ENCODE data around the gene SCAANT1.

SCAANT1 gene

GRCh38 chr3:63905731-63906620 is 6.2 kb downstream of the SCAANT1 start:
- DNase-seq (ENCODE audit: low spot score), result no peak
- no peak for FAIRE-seq

DNA sequence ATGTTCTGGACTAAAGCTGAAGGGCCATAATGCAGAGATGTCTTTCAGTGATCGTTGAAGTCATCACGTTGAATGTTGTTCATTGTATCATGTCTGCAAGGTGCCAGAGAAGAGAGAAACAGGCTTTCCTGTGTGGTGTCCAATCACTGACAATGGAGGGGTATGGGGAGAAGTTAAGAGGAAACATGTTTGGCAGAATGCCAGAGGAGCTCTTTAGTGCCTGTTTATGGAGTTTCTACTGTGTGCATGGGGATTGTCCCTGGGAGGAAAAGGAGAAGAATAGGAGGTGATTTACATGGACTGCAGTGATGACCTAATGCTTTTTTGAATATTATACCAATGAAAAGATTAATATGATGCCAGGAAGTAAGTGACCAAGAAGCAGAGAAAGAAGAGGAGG is 11.7 kb downstream of the SCAANT1 start:
- FAIRE-seq (no peak), DNase-seq (ENCODE audit: low spot score) (no peak)

DNA sequence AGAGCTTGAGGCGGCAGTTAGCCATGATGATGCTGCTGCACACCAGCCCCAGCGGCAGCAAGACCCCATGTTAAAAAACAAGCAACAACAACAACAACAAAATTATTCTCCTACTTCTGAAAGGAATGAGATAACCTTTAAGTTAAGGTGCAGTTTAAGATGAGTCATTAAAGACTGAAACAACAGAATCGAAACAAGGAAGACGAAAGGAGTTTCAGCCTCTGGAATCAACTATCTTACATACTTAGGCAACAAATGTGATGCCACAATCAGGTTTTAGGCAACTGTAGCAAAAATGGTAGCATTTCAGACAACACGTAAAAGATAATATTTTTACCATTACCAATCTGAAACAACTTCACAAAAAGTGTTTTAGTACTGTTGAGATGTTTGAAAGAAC is 12.2 kb downstream of the SCAANT1 start:
- DNase-seq (ENCODE audit: low spot score) (no peak), FAIRE-seq (no peak)

- FAIRE-seq (no peak), DNase-seq (ENCODE audit: low spot score) (no peak)
Observed at GRCh38 chr3:63896332-63897030, 15.7 kb downstream of the SCAANT1 start.

GRCh38 chr3:63895422-63896189 is 16.6 kb downstream of the SCAANT1 start:
- FAIRE-seq (no peak), DNase-seq (ENCODE audit: low spot score) (no peak)

- FAIRE-seq (no peak), DNase-seq (ENCODE audit: low spot score) (no peak)
Observed at GRCh38 chr3:63892773-63893352, 19.3 kb downstream of the SCAANT1 start.

DNA sequence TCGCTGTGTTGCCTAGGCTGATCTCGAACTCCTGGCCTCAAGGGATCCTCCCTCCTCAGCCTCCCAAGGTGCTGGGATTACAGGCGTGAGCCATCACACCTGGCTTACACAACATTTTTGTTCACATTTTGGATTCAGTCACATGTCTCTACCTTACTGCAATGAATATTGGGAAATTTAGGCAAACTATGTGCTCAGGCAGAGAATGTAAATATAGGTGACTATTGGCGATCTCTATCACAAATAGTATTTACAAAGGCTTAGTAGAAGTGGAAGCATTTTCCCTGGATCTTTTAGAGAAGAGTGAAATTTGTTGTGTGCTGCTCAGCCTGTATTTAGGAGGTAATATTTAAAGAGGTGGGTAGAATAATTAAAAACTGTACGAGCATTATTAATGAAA is 20.7 kb downstream of the SCAANT1 start:
- FAIRE-seq (no peak), DNase-seq (ENCODE audit: low spot score) (no peak)

GRCh38 chr3:63886858-63887257 is 25.3 kb downstream of the SCAANT1 start:
- no peak for DNase-seq (ENCODE audit: low spot score)
- FAIRE-seq, result peak; percentile 40

- FAIRE-seq, result no peak
Observed at GRCh38 chr3:63880653-63881052, 31.5 kb downstream of the SCAANT1 start.

DNA sequence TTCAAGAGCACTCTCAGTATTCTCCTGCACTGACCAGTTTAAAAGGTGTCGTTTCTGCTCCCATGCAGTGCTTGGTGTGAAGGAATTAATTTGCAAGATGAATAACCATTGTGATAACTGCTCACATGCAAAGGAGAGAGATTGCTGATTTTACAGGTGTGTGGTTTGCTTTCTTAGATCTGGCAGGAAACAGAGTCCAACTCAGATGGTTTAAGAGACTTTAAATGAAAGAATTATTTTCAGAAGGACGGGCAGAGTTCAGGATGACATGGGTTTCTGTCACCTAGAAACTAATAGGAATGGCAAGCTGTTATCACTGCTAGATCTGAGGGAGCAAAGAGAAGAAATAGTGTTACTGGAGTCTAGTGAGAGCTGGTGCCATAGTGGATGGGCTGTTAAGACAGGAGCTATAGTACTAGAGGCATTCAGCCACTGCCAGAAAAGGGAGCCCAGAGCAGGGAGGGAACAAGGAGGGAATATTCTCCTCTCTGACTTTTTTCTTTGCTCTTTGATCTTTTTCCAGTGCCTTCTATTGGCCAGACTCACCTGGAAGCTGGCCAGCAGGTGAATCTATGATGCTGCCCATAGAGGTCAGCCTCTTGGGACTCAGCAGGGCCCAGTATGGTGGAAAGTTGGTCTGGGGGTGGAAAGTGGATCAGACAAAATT is 33.7 kb downstream of the SCAANT1 start:
- FAIRE-seq (no peak), DNase-seq (ENCODE audit: low spot score) (no peak)

More at GRCh38 chr3:63880653-63881052, 31.5 kb downstream of the SCAANT1 start:
- no peak for DNase-seq (ENCODE audit: low spot score)

DNA sequence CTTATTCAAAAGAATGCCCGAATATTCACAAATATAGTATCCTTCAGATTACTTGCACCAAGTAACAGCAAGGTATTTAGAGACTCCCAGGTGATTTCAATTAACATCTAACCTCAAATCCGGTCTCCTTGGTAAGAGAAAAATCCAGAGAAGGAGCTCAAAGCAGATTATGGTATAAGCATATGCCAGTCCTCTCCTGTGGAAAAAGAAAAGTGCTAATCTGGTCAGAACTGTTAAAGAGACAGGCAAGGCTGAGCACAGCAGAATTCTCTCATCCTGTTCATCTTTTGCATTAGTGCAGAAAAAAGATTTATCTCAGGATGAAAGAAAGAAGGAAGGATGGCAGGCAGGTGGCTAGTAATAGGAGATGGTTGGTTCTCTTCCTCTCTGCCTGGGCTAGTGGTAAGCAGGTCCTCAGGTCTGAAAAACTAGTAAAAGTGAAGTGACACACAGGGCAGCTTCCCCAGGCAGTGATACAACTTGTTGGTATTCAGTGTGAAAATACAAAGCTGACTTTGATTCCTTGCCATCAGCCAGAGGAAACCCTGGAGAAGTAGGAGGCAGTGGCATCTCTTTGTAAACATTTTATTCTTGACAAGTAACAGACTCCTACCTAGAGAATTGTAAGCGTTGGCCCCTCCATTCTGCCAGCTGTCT is 34.3 kb downstream of the SCAANT1 start:
- FAIRE-seq (no peak), DNase-seq (ENCODE audit: low spot score) (no peak)

GRCh38 chr3:63876260-63876659 is 35.9 kb downstream of the SCAANT1 start:
- DNase-seq (ENCODE audit: low spot score) (no peak), FAIRE-seq (no peak)

- no peak for DNase-seq (ENCODE audit: low spot score)
- no peak for FAIRE-seq
Observed at GRCh38 chr3:63875510-63875909, 36.7 kb downstream of the SCAANT1 start.

- FAIRE-seq, result no peak
- no peak for DNase-seq (ENCODE audit: low spot score)
Observed at GRCh38 chr3:63874769-63875168, 37.4 kb downstream of the SCAANT1 start.

- DNase-seq (ENCODE audit: low spot score) (peak; percentile 17), FAIRE-seq (peak; percentile 32)
Observed at GRCh38 chr3:63872135-63872924, 39.9 kb downstream of the SCAANT1 start.

DNA sequence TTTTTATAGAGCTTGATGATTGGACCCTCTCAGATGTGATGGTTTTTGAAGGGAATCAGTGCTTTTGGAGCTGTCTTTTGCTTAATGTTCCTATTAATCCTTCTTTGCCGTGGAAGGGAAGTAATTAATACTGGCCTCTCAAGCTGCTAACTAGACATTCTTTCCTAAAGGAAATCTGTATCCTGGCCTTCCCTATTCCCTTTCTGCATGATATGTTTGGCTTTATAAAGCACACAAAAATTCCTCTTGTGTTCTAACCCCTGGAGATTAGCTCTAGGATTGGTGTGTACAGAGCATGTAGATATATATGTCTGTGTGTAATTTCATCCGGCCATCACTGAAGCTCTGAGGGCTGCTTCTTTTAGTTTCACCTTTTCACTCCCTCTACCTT is 41.6 kb downstream of the SCAANT1 start:
- FAIRE-seq (no peak), DNase-seq (ENCODE audit: low spot score) (no peak)

GRCh38 chr3:63869940-63870614 is 42.1 kb downstream of the SCAANT1 start:
- FAIRE-seq (no peak), DNase-seq (ENCODE audit: low spot score) (no peak)

GRCh38 chr3:63867225-63867624 is 45.0 kb downstream of the SCAANT1 start:
- DNase-seq (ENCODE audit: low spot score) (no peak), FAIRE-seq (no peak)

- DNase-seq (ENCODE audit: low spot score) (no peak), FAIRE-seq (no peak)
Observed at GRCh38 chr3:63864965-63865327, 47.2 kb downstream of the SCAANT1 start.

Measured in urothelium cell line (cell line).